Upper lobe of left lung (tissue), 4 donors: ENCODE data around the gene MED13.

Experiments used
- CTCF ChIP-seq, 6 experiments: fragments of 450-650 bp in 4 of 6; fragments of 200-600 bp in 2 of 6; sonication (generic) in 2 of 6; IDR thresholded peaks; one replicate each; pipeline ENCODE4 v1.5.1; 2016 to 2019; ENCODE audit warnings: antibody characterized with exemption in 6 of 6
- POLR2A ChIP-seq, 4 donors: fragments of 450-650 bp; IDR thresholded peaks; one replicate each; pipeline ENCODE4 v1.5.1; 2016 to 2017; ENCODE audit warnings: antibody characterized with exemption in 4 of 4, mild to moderate bottlenecking in 2 of 4

- TF ChIP-seq POLR2A (IDR thresholded peaks at IDR 0.05): no peak
- no peak for TF ChIP-seq CTCF (IDR thresholded peaks at IDR 0.05)
These were observed 44.8 kb upstream of the MED13 start for GRCh38 chr17:62109924-62110323.
